T-helper 1 cell (primary cell): Measurements from ENCODE around the gene MKX.

Experiments
- DNase-seq, 5 donors: peaks; one replicate each; pipeline ENCODE4 v3.0.0-alpha.2; 2012 to 2020
- total RNA-seq, 4 donors: gene quantifications; one replicate each; lab custom pipeline; 2026; lab: John Stamatoyannopoulos, UW

The MKX gene
- 0 reads per million in 4 donors for total RNA-seq

- DNase-seq: peak in 4 of 5 donors; percentile 10 to 39 (median 26)
Measured at GRCh38 chr10:27745732-27746396, at the start of gene MKX. Gene MKX, minus strand, starts transcription at chr10:27745819. Its CDS starts 2,404 bp downstream, at chr10:27743415.

- DNase-seq: no peak
Measured at GRCh38 chr10:27794157-27794556, 48.5 kb upstream of the MKX start.

GRCh38 chr10:27792216-27792615 lies 46.6 kb upstream of the MKX start:
- no peak for DNase-seq

- DNase-seq: no peak
Measured at GRCh38 chr10:27784272-27784671, 38.7 kb upstream of the MKX start.

GRCh38 chr10:27783660-27784059 lies 38.0 kb upstream of the MKX start:
- DNase-seq: peak in 1 of 5 donors; percentile 10

- no peak for DNase-seq
Measured at GRCh38 chr10:27779462-27780015, 33.9 kb upstream of the MKX start.

- no peak for DNase-seq
Measured at GRCh38 chr10:27774831-27775230, 29.2 kb upstream of the MKX start.

GRCh38 chr10:27771231-27771630 lies 25.6 kb upstream of the MKX start:
- DNase-seq: no peak

- DNase-seq: no peak
Measured at GRCh38 chr10:27770181-27770580, 24.6 kb upstream of the MKX start.

GRCh38 chr10:27760867-27761266 lies 15.2 kb upstream of the MKX start:
- no peak for DNase-seq

- no peak for DNase-seq
Measured at GRCh38 chr10:27759483-27760272, 14.1 kb upstream of the MKX start.

- DNase-seq: no peak
Measured at GRCh38 chr10:27752673-27753237, 7.1 kb upstream of the MKX start.

- no peak for DNase-seq
Measured at GRCh38 chr10:27748601-27749000, 3.0 kb upstream of the MKX start.

- DNase-seq: peak in 1 of 5 donors; percentile 8
Measured at GRCh38 chr10:27747096-27747451, 1.5 kb upstream of the MKX start.

GRCh38 chr10:27746397-27747095 lies 927 bp upstream of the MKX start:
- peak in 1 of 5 donors; percentile 25 for DNase-seq

- DNase-seq: peak in 2 of 5 donors; percentile 12 to 13
Measured at GRCh38 chr10:27744802-27745731, 552 bp downstream of the MKX start.

- peak in 3 of 5 donors; percentile 3 to 13 (median 11) for DNase-seq
Measured at GRCh38 chr10:27743877-27744801, 1.5 kb downstream of the MKX start.

GRCh38 chr10:27743012-27743876 lies 2.4 kb downstream of the MKX start:
- peak in 3 of 5 donors; percentile 15 to 46 (median 17) for DNase-seq
